ENCODE data around the gene ADAMTS17.

Gene ADAMTS17

GRCh38 chr15:100266166-100266565 lies 75.6 kb downstream of the ADAMTS17 start:
- H3K9me3 Mint-ChIP-seq: peaks cover 5% of the 10 kb centered on the region
- H3K4me1 Mint-ChIP-seq: peaks cover 18% of the 10 kb centered on the region
- DNase-seq: no peak
- TF ChIP-seq CTCF (IDR thresholded peaks at IDR 0.05): no peak
- H3K27ac Mint-ChIP-seq: no peak overlapping the region
- H3K4me3 Mint-ChIP-seq: no peak overlapping the region
- peaks cover 10% of the 10 kb centered on the region for H3K27me3 Mint-ChIP-seq (ENCODE audit: low read depth, poor library complexity)
- no peaks in the 10 kb centered on the region for H3K36me3 Mint-ChIP-seq (ENCODE audit: low read depth)

GRCh38 chr15:100265641-100266035 lies 76.1 kb downstream of the ADAMTS17 start:
- H3K4me3 Mint-ChIP-seq: no peak overlapping the region
- H3K27ac Mint-ChIP-seq: no peak overlapping the region
- no peak for TF ChIP-seq CTCF (IDR thresholded peaks at IDR 0.05)
- DNase-seq: no peak
- peaks cover 18% of the 10 kb centered on the region for H3K4me1 Mint-ChIP-seq
- peaks cover under 1% of the 10 kb centered on the region for H3K9me3 Mint-ChIP-seq
- H3K36me3 Mint-ChIP-seq (ENCODE audit: low read depth): no peaks in the 10 kb centered on the region
- peaks cover 7% of the 10 kb centered on the region for H3K27me3 Mint-ChIP-seq (ENCODE audit: low read depth, poor library complexity)

GRCh38 chr15:100264994-100265640 lies 76.7 kb downstream of the ADAMTS17 start:
- no peak overlapping the region for H3K27ac Mint-ChIP-seq
- no peaks in the 10 kb centered on the region for H3K9me3 Mint-ChIP-seq
- H3K4me3 Mint-ChIP-seq: no peak overlapping the region
- peaks cover 7% of the 10 kb centered on the region for H3K27me3 Mint-ChIP-seq (ENCODE audit: low read depth, poor library complexity)
- H3K4me1 Mint-ChIP-seq: peaks cover 18% of the 10 kb centered on the region
- no peak for DNase-seq
- TF ChIP-seq CTCF (IDR thresholded peaks at IDR 0.05): no peak
- no peaks in the 10 kb centered on the region for H3K36me3 Mint-ChIP-seq (ENCODE audit: low read depth)

GRCh38 chr15:100263721-100264455 lies 77.9 kb downstream of the ADAMTS17 start:
- H3K27ac Mint-ChIP-seq: no peak overlapping the region
- TF ChIP-seq CTCF (IDR thresholded peaks at IDR 0.05): no peak
- H3K4me1 Mint-ChIP-seq: peaks cover 18% of the 10 kb centered on the region
- no peak overlapping the region for H3K4me3 Mint-ChIP-seq
- H3K36me3 Mint-ChIP-seq (ENCODE audit: low read depth): peaks cover under 1% of the 10 kb centered on the region
- peaks cover 7% of the 10 kb centered on the region for H3K27me3 Mint-ChIP-seq (ENCODE audit: low read depth, poor library complexity)
- peaks cover under 1% of the 10 kb centered on the region for H3K9me3 Mint-ChIP-seq
- DNase-seq: no peak

GRCh38 chr15:100263031-100263430 lies 78.7 kb downstream of the ADAMTS17 start:
- Mint-ChIP-seq H3K4me3 (no peak overlapping the region), H3K9me3 (peaks cover 9% of the 10 kb centered on the region), H3K4me1 (peaks cover 18% of the 10 kb centered on the region), H3K36me3 (ENCODE audit: low read depth) (peaks cover 9% of the 10 kb centered on the region), H3K27me3 (ENCODE audit: low read depth, poor library complexity) (peaks cover 7% of the 10 kb centered on the region), H3K27ac (no peak overlapping the region)
- TF ChIP-seq CTCF (IDR thresholded peaks at IDR 0.05): no peak
- DNase-seq: no peak
